Kidney (tissue), 14 donors: Measurements from ENCODE around the gene HGS. TPM values are rescaled to one million over a fixed set of nuclear protein-coding genes. Genes with fewer than 3 reads are reported as not detected.

ENCODE experiments used
- DNase-seq, 5 donors: peaks; one replicate each; pipeline ENCODE4 v3.0.0-alpha.2; 2013 to 2020
- FAIRE-seq: peaks from 2 replicates; lab custom pipeline; 2012; peaks lifted over from hg19 to GRCh38; lab: Jason Lieb, UNC
- H3K27ac ChIP-seq, 2 donors: one replicate each; pipeline ENCODE4 v1.7.0; 2013; ENCODE audit warnings: low read depth in 2 of 2, low read length in 2 of 2, inconsistent platforms in 1 of 2
- H3K27me3 ChIP-seq: one replicate; pipeline ENCODE4 v1.7.1; 2013; ENCODE audit warnings: low read length, inconsistent platforms; ENCODE audit not compliant: control insufficient read depth, insufficient read depth
- H3K36me3 ChIP-seq, 3 donors: one replicate each; pipeline versions ENCODE4 v1.7.0 to v1.7.1; 2013; ENCODE audit warnings: low read length in 3 of 3, control low read depth in 1 of 3, inconsistent platforms in 1 of 3; ENCODE audit not compliant: insufficient read depth in 3 of 3, control insufficient read depth in 2 of 3
- H3K4me1 ChIP-seq, 3 donors: one replicate each; pipeline versions ENCODE4 v1.7.0 to v1.7.1; 2013; ENCODE audit warnings: low read length in 3 of 3, inconsistent platforms in 1 of 3, low read depth in 1 of 3; ENCODE audit not compliant: control insufficient read depth in 2 of 3, insufficient read depth in 2 of 3
- H3K4me3 ChIP-seq, 3 donors: one replicate each; pipeline versions ENCODE4 v1.7.0 to v1.8.1; 2013; ENCODE audit warnings: low read length in 3 of 3, control low read depth in 1 of 3, inconsistent platforms in 1 of 3
- H3K9ac ChIP-seq, 3 donors: one replicate each; pipeline versions ENCODE4 v1.7.0 to v1.7.1; 2013; ENCODE audit warnings: low read length in 3 of 3, control low read depth in 1 of 3, inconsistent platforms in 1 of 3
- H3K9me3 ChIP-seq, 3 donors: one replicate each; pipeline versions ENCODE4 v1.7.0 to v1.7.1; 2013; ENCODE audit warnings: low read length in 3 of 3, control low read depth in 1 of 3, inconsistent platforms in 1 of 3; ENCODE audit not compliant: control insufficient read depth in 2 of 3, insufficient read depth in 1 of 3
- CTCF ChIP-seq: IDR thresholded peaks from 3 replicates; pipeline ENCODE4 v1.5.1; 2012; ENCODE audit warnings: mild to moderate bottlenecking, moderate library complexity, borderline replicate concordance; ENCODE audit not compliant: insufficient read depth; ENCODE audit errors: extremely low read depth
- intact Hi-C: fragments of 100-400 bp; cut with DNase I; formaldehyde crosslinking; loops from one replicate; pipeline ENCODE4 v1.11.1; 2022
- polyA plus RNA-seq: library from polyadenylated mRNA; stranded (reverse); fragments of 350-450 nt; fragmentation: Illumina TruSeq; extraction: RNeasy Lipid Tissue Mini Kit (QIAGEN cat#74804); gene quantifications from one replicate; pipeline ENCODE4 v1.2.3, GENCODE V29; 2014; ENCODE audit warnings: low read depth, low replicate concordance; ENCODE audit not compliant: insufficient read depth
- total RNA-seq: library from RNA; stranded (reverse); fragmentation: NEBNext Ultra II Directional; extraction: Animal tissue kit (Norgen Biotek cat#: 25700); gene quantifications from one replicate; pipeline ENCODE4 v1.2.1, GENCODE V29; 2021
- donor health status: control.
- donor health status: control.
- donor health status: control.
- donor health status: control.
- donor health status: control.
- donor health status: DM: yes; HTN: yes; CAD: no.
- donor health status: Normal renal cell carcinoma (clear cell type).

Gene HGS
- total and polyA plus RNA-seq, 2 donors from 2014 or later = 85.5 to 95.3 TPM

DNA sequence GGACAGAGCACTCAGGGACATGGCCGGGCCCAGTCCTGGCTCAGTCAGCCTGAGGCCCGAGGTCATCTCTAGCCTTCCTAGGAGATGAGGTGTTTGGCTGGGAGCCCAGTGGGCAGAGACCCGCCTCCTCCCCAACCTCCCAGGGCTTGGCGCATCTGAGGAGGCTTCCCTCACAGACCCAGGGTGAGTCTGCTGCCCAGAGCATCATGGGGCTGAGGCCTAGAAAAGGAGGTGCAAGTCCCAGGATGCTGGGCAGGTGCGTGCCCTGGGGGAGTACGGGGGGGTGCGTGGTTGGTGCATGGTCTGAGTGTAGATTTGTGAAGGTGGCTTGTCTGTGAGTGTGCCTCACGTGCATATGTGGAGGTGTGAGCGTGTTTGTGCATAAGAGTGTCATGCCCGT, 32.1 kb upstream of the HGS start:
- Histone ChIP-seq H3K27ac (no peak overlapping the region), H3K4me1 (no peaks in the 10 kb centered on the region), H3K9me3 (peaks cover 0 to 1% (median 0%) of the 10 kb centered on the region in 3 donors), H3K4me3 (no peak overlapping the region), H3K9ac (no peak overlapping the region), H3K36me3 (no peaks in the 10 kb centered on the region), H3K27me3 (peaks cover 11% of the 10 kb centered on the region)
- DNase-seq (no peak), FAIRE-seq (no peak)
- intact Hi-C loops = no loop called here
- TF ChIP-seq CTCF = no peak

GRCh38 chr17:81652906-81653771, 30.7 kb upstream of the HGS start:
- Histone ChIP-seq H3K27me3 (peaks cover 6% of the 10 kb centered on the region), H3K36me3 (no peaks in the 10 kb centered on the region), H3K27ac (no peak overlapping the region), H3K4me3 (no peak overlapping the region), H3K4me1 (peaks cover 0 to 2% (median 0%) of the 10 kb centered on the region in 3 donors), H3K9ac (no peak overlapping the region), H3K9me3 (peaks cover 0 to 1% (median 0%) of the 10 kb centered on the region in 3 donors)
- FAIRE-seq (no peak), DNase-seq (peak in 4 of 5 donors; percentile 58 to 79 (median 71))
- intact Hi-C loops = no loop called here
- no peak for TF ChIP-seq CTCF

- no peak overlapping the region for H3K27ac ChIP-seq
- no peak for FAIRE-seq
- intact Hi-C loops = no loop called here
- H3K9ac ChIP-seq = no peak overlapping the region
- H3K9me3 ChIP-seq = no peaks in the 10 kb centered on the region
- no peak overlapping the region for H3K4me3 ChIP-seq
- H3K27me3 ChIP-seq = no peaks in the 10 kb centered on the region
- peaks cover 0 to 2% (median 0%) of the 10 kb centered on the region in 3 donors for H3K4me1 ChIP-seq
- no peak for TF ChIP-seq CTCF
- no peak for DNase-seq
- no peaks in the 10 kb centered on the region for H3K36me3 ChIP-seq
Measured at GRCh38 chr17:81655378-81656117, 28.3 kb upstream of the HGS start.
